Measurements from ENCODE around the gene ZMAT5. TPM values are rescaled to one million over a fixed set of nuclear protein-coding genes. Genes with fewer than 3 reads are reported as not detected.

The ZMAT5 gene
- total RNA-seq, 1 experiment from 2014 or later, result 21.0 TPM

- no peak overlapping the region for H3K4me3 Mint-ChIP-seq (ENCODE audit: low read depth, unreplicated experiment)
- no TSS peak for BruUV-seq (replicated peaks)
- H3K4me1 Mint-ChIP-seq (ENCODE audit: low read depth, unreplicated experiment), result peaks cover 9% of the 10 kb centered on the region
- CTCF ChIA-PET, result no interaction called here
- intact Hi-C loops (cut with micrococcal nuclease; ENCODE audit: unreplicated experiment), result no loop called here
- H3K9me3 Mint-ChIP-seq (ENCODE audit: low read depth, unreplicated experiment), result no peaks in the 10 kb centered on the region
- no peak for DNase-seq
- no peaks in the 10 kb centered on the region for H3K27me3 Mint-ChIP-seq (ENCODE audit: unreplicated experiment)
- no peak overlapping the region for H3K27ac Mint-ChIP-seq (ENCODE audit: unreplicated experiment)
- no peak for TF ChIP-seq CTCF (IDR thresholded peaks at IDR 0.05; ENCODE audit: unreplicated experiment)
- no peaks in the 10 kb centered on the region for H3K36me3 Mint-ChIP-seq (ENCODE audit: insufficient read depth, unreplicated experiment)
Observed at GRCh38 chr22:29753808-29754657, 12.8 kb downstream of the ZMAT5 start.

GRCh38 chr22:29751669-29752068 is 15.1 kb downstream of the ZMAT5 start:
- no peak for DNase-seq
- Mint-ChIP-seq H3K9me3 (ENCODE audit: low read depth, unreplicated experiment) (no peaks in the 10 kb centered on the region), H3K4me1 (ENCODE audit: low read depth, unreplicated experiment) (peaks cover 9% of the 10 kb centered on the region), H3K27me3 (ENCODE audit: unreplicated experiment) (no peaks in the 10 kb centered on the region), H3K4me3 (ENCODE audit: low read depth, unreplicated experiment) (no peak overlapping the region), H3K36me3 (ENCODE audit: insufficient read depth, unreplicated experiment) (peaks cover 5% of the 10 kb centered on the region), H3K27ac (ENCODE audit: unreplicated experiment) (no peak overlapping the region)
- intact Hi-C loops (cut with micrococcal nuclease; ENCODE audit: unreplicated experiment), result no loop called here
- BruUV-seq (replicated peaks), result no TSS peak
- no peak for TF ChIP-seq CTCF (IDR thresholded peaks at IDR 0.05; ENCODE audit: unreplicated experiment)
- CTCF ChIA-PET, result no interaction called here

GRCh38 chr22:29750559-29751538 is 16.0 kb downstream of the ZMAT5 start:
- Mint-ChIP-seq H3K4me1 (ENCODE audit: low read depth, unreplicated experiment) (peaks cover 9% of the 10 kb centered on the region), H3K27ac (ENCODE audit: unreplicated experiment) (no peak overlapping the region), H3K27me3 (ENCODE audit: unreplicated experiment) (no peaks in the 10 kb centered on the region), H3K36me3 (ENCODE audit: insufficient read depth, unreplicated experiment) (peaks cover 5% of the 10 kb centered on the region), H3K4me3 (ENCODE audit: low read depth, unreplicated experiment) (no peak overlapping the region), H3K9me3 (ENCODE audit: low read depth, unreplicated experiment) (no peaks in the 10 kb centered on the region)
- intact Hi-C loops (cut with micrococcal nuclease; ENCODE audit: unreplicated experiment), result no loop called here
- no peak for TF ChIP-seq CTCF (IDR thresholded peaks at IDR 0.05; ENCODE audit: unreplicated experiment)
- CTCF ChIA-PET, result interaction anchor here (0.6 to 0.7 kb wide), 2 partner anchors 76 to 310 kb away, joined by 3 to 6 read pairs; no protein-coding TSS in a partner anchor
- no TSS peak for BruUV-seq (replicated peaks)
- no peak for DNase-seq

- CTCF ChIA-PET, result no interaction called here
- no TSS peak for BruUV-seq (replicated peaks)
- no peaks in the 10 kb centered on the region for H3K9me3 Mint-ChIP-seq (ENCODE audit: low read depth, unreplicated experiment)
- peaks cover 5% of the 10 kb centered on the region for H3K36me3 Mint-ChIP-seq (ENCODE audit: insufficient read depth, unreplicated experiment)
- no peaks in the 10 kb centered on the region for H3K27me3 Mint-ChIP-seq (ENCODE audit: unreplicated experiment)
- no peak for DNase-seq
- no peak overlapping the region for H3K4me3 Mint-ChIP-seq (ENCODE audit: low read depth, unreplicated experiment)
- intact Hi-C loops (cut with micrococcal nuclease; ENCODE audit: unreplicated experiment), result no loop called here
- H3K4me1 Mint-ChIP-seq (ENCODE audit: low read depth, unreplicated experiment), result peaks cover 9% of the 10 kb centered on the region
- no peak for TF ChIP-seq CTCF (IDR thresholded peaks at IDR 0.05; ENCODE audit: unreplicated experiment)
- H3K27ac Mint-ChIP-seq (ENCODE audit: unreplicated experiment), result no peak overlapping the region
Observed at GRCh38 chr22:29750029-29750428, 16.8 kb downstream of the ZMAT5 start.

Data from Calu3 (cell line).